ENCODE results near the gene FBN1. TPM values are rescaled to one million over a fixed set of nuclear protein-coding genes. Genes with fewer than 3 reads are reported as not detected.
A peak's percentile ranks its signal among the peaks of the same experiment; 100 is the strongest.

FBN1 gene
- total and polyA plus RNA-seq, 12 donors, result 5.6 to 84.6 (median 54.5) TPM

GRCh38 chr15:48408327-48408726, 237.2 kb downstream of the FBN1 start:
- peak overlapping the region in 2 of 5 donors; percentile 6 to 20 for H3K27ac ChIP-seq
- peaks cover 3 to 22% of the 10 kb centered on the region in 2 donors for H3K4me1 ChIP-seq (replicated peaks in 1 of 2)
- intact Hi-C loops (cut with DNase I), result no loop called here

GRCh38 chr15:48407646-48408045, 237.9 kb downstream of the FBN1 start:
- TF ChIP-seq, protein P1, sequence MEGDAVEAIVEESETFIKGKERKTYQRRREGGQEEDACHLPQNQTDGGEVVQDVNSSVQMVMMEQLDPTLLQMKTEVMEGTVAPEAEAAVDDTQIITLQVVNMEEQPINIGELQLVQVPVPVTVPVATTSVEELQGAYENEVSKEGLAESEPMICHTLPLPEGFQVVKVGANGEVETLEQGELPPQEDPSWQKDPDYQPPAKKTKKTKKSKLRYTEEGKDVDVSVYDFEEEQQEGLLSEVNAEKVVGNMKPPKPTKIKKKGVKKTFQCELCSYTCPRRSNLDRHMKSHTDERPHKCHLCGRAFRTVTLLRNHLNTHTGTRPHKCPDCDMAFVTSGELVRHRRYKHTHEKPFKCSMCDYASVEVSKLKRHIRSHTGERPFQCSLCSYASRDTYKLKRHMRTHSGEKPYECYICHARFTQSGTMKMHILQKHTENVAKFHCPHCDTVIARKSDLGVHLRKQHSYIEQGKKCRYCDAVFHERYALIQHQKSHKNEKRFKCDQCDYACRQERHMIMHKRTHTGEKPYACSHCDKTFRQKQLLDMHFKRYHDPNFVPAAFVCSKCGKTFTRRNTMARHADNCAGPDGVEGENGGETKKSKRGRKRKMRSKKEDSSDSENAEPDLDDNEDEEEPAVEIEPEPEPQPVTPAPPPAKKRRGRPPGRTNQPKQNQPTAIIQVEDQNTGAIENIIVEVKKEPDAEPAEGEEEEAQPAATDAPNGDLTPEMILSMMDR (IDR thresholded peaks at IDR 0.05), result no peak
- H3K27ac ChIP-seq, result no peak overlapping the region
- no peaks in the 10 kb centered on the region for H3K36me3 ChIP-seq (replicated peaks in 1 of 2)
- H3K4me1 ChIP-seq (replicated peaks in 1 of 2), result peaks cover 3 to 22% of the 10 kb centered on the region in 2 donors
- no peak overlapping the region for H3K4me3 ChIP-seq
- DNase-seq, result no peak
- H3K27me3 ChIP-seq, result no peaks in the 10 kb centered on the region
- H3K9me3 ChIP-seq (replicated peaks in 1 of 3), result no peaks in the 10 kb centered on the region
- 88 to 93% (median 91%) methylated on average over 1 of the region's 1 CpG for WGBS, 4 donors
- intact Hi-C loops (cut with DNase I), result no loop called here

More at GRCh38 chr15:48408327-48408726, 237.2 kb downstream of the FBN1 start:
- Histone ChIP-seq H3K27me3 (no peaks in the 10 kb centered on the region), H3K4me3 (no peak overlapping the region), H3K36me3 (replicated peaks in 1 of 2) (no peaks in the 10 kb centered on the region), H3K9me3 (replicated peaks in 1 of 3) (no peaks in the 10 kb centered on the region)
- DNase-seq, result no peak
- TF ChIP-seq, protein P1 (IDR thresholded peaks at IDR 0.05), result no peak
- TF ChIP-seq POLR2A (IDR thresholded peaks at IDR 0.05), result no peak

DNA sequence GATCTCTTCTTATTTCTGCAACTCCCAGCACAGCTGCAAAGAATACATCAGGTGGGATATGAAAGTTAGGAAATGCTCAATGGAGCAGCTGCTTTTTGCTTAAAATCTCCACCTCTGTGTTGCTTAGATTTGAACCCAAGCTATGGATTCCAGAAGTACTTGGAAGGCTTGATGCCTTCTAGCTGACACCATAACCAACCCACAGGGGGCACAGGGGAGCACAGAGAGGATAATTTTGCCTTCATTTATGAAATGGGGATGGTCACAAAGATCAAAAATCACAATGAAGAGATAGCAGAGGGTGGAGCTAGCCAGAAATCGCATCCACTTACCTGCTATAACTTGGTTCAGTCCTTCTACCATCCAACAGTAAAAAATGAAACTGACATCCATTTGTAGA, 238.6 kb downstream of the FBN1 start:
- intact Hi-C loops (cut with DNase I), result no loop called here
- Histone ChIP-seq H3K27ac (peak overlapping the region in 1 of 5 donors; percentile 47), H3K4me1 (replicated peaks in 1 of 2) (peaks cover 3 to 22% of the 10 kb centered on the region in 2 donors)

DNA sequence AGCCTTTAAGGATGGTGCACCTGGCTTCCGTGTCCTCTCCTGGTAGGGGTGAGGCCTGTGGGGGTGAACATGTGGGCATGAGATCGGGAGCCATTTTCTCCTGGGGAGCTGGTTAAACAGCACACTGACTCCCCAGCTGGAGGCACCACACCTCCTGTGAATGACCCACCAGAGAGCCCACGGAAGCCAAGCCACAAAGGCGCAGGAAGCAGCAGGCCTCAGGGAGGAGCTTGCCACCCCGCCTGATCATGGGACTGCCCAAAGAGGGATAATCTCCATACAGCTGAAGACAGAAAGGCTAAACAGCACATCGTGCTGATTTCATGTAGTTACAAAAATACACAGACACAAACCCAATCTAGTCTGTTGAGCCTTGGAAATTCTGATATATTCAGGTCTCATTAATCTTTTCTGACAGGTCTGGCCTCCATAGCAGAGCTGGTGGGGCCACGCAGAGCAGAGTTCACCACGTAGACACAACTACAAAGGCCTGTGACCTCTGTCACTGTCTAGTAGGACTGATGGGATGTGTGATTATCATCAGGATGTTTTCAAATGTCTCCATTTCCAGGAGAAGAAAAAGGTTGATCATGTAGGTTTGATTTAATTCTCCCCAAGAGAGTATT, 239.1 kb downstream of the FBN1 start:
- H3K9me3 ChIP-seq (replicated peaks in 1 of 3), result no peaks in the 10 kb centered on the region

More for the DNA sequence above, 238.6 kb downstream of the FBN1 start:
- DNase-seq, result no peak
- 94 to 100% (median 99%) methylated on average over 1 of the region's 1 CpG for WGBS, 4 donors
- Histone ChIP-seq H3K4me3 (no peak overlapping the region), H3K36me3 (replicated peaks in 1 of 2) (no peaks in the 10 kb centered on the region), H3K27me3 (no peaks in the 10 kb centered on the region), H3K9me3 (replicated peaks in 1 of 3) (no peaks in the 10 kb centered on the region)
- TF ChIP-seq POLR2A (IDR thresholded peaks at IDR 0.05), result no peak
- TF ChIP-seq, protein P1 (IDR thresholded peaks at IDR 0.05), result no peak

More for the DNA sequence above, 239.1 kb downstream of the FBN1 start:
- TF ChIP-seq POLR2A (IDR thresholded peaks at IDR 0.05), result no peak
- TF ChIP-seq, protein P1 (IDR thresholded peaks at IDR 0.05), result no peak
- DNase-seq, result peak in 1 of 7 donors; percentile 21
- peaks cover 3 to 22% of the 10 kb centered on the region in 2 donors for H3K4me1 ChIP-seq (replicated peaks in 1 of 2)
- no peaks in the 10 kb centered on the region for H3K36me3 ChIP-seq (replicated peaks in 1 of 2)
- H3K4me3 ChIP-seq, result no peak overlapping the region
- peak overlapping the region in 2 of 5 donors; percentile 47 to 51 for H3K27ac ChIP-seq
- 51 to 59% (median 55%) methylated on average over 8 of the region's 8 CpGs for WGBS, 4 donors
- intact Hi-C loops (cut with DNase I), result no loop called here
- no peaks in the 10 kb centered on the region for H3K27me3 ChIP-seq

Data from adrenal gland (tissue), 12 donors.